Prostate gland (tissue), 2 donors: ENCODE results near the gene SCAI. TPM values are rescaled to one million over a fixed set of nuclear protein-coding genes. Genes with fewer than 3 reads are reported as not detected.

Experiments used
- DNase-seq: peaks from one replicate; pipeline ENCODE4 v3.0.0-alpha.2; 2019; ENCODE audit warnings: low spot score
- H3K27ac ChIP-seq, 2 donors: fragments of 200-600 bp; sonication (generic); 2 replicates each; pipeline ENCODE4 v1.5.1; 2017 to 2019
- H3K27me3 ChIP-seq: fragments of 200-600 bp; sonication (generic); replicated peaks from 2 replicates; pipeline ENCODE4 v1.5.1; 2019; ENCODE audit not compliant: insufficient read depth
- H3K36me3 ChIP-seq, 2 donors: fragments of 200-600 bp; sonication (generic); 1 replicate in 1 of 2; 2 replicates in 1 of 2; pipeline versions ENCODE4 v1.5.1 to v1.8.1; 2017 to 2019
- H3K4me1 ChIP-seq: fragments of 200-600 bp; sonication (generic); replicated peaks from 2 replicates; pipeline ENCODE4 v1.5.1; 2019
- H3K4me3 ChIP-seq, 2 donors: fragments of 200-600 bp; sonication (generic); 2 replicates each; pipeline ENCODE4 v1.5.1; 2017 to 2019
- H3K9me3 ChIP-seq: fragments of 200-600 bp; sonication (generic); 2 replicates; pipeline ENCODE4 v1.5.1; 2017
- CTCF ChIP-seq, 4 experiments: fragments of 200-600 bp in 2 of 4; fragments of 450-650 bp in 2 of 4; sonication (generic) in 2 of 4; IDR thresholded peaks; 1 replicate in 3 of 4; 2 replicates in 1 of 4; pipeline ENCODE4 v1.5.1; 2016 to 2019; ENCODE audit warnings: antibody characterized with exemption in 4 of 4, mild to moderate bottlenecking in 2 of 4, moderate library complexity in 2 of 4
- POLR2A ChIP-seq: fragments of 450-650 bp; IDR thresholded peaks from one replicate; pipeline ENCODE4 v1.6.1; 2016; ENCODE audit warnings: antibody characterized with exemption, mild to moderate bottlenecking
- POLR2AphosphoS5 ChIP-seq: sonication (generic); formaldehyde crosslinking; IDR thresholded peaks from one replicate; pipeline ENCODE4 v1.6.1; 2017; ENCODE audit warnings: antibody characterized with exemption
- WGBS: methylation state at CpG from one replicate; pipeline ENCODE4 v1.1.5; 2018; 5-methylcytosine and 5-hydroxymethylcytosine counted together
- intact Hi-C: fragments of 100-400 bp; cut with DNase I; formaldehyde crosslinking; loops from one replicate; pipeline ENCODE4 v1.14.2; 2022
- total RNA-seq, 2 donors: library from RNA; depleted of rRNA; stranded (reverse); fragments of >200 nt; gene quantifications; one replicate each; pipeline ENCODE4 v1.1.0, GENCODE V29; 2016

SCAI gene
- total RNA-seq, 2 donors from 2014 or later = 3.4 to 8.6 TPM

- DNase-seq = no peak
- Histone ChIP-seq H3K4me1 (no peaks in the 10 kb centered on the region), H3K27me3 (no peaks in the 10 kb centered on the region), H3K9me3 (no peaks in the 10 kb centered on the region), H3K36me3 (no peaks in the 10 kb centered on the region), H3K27ac (no peak overlapping the region), H3K4me3 (no peak overlapping the region)
- TF ChIP-seq CTCF (IDR thresholded peaks at IDR 0.05) = no peak
- TF ChIP-seq POLR2AphosphoS5 = no peak
- TF ChIP-seq POLR2A = no peak
- 81% methylated on average over 3 of the region's 3 CpGs for WGBS
- intact Hi-C loops = no loop called here
Measured at GRCh38 chr9:125161284-125161918, 18.1 kb upstream of the SCAI start.

- H3K4me1 ChIP-seq = no peaks in the 10 kb centered on the region
- H3K27ac ChIP-seq = no peak overlapping the region
- H3K9me3 ChIP-seq = no peaks in the 10 kb centered on the region
- H3K4me3 ChIP-seq = no peak overlapping the region
- intact Hi-C loops = no loop called here
- no peaks in the 10 kb centered on the region for H3K36me3 ChIP-seq
- no peak for DNase-seq
- no peaks in the 10 kb centered on the region for H3K27me3 ChIP-seq
- TF ChIP-seq POLR2A = no peak
- no peak for TF ChIP-seq CTCF (IDR thresholded peaks at IDR 0.05)
- TF ChIP-seq POLR2AphosphoS5 = no peak
Measured at GRCh38 chr9:125160750-125161149, 17.4 kb upstream of the SCAI start.

- no peak for DNase-seq
- Histone ChIP-seq H3K4me3 (no peak overlapping the region), H3K4me1 (no peaks in the 10 kb centered on the region), H3K9me3 (no peaks in the 10 kb centered on the region), H3K27ac (no peak overlapping the region), H3K27me3 (no peaks in the 10 kb centered on the region), H3K36me3 (no peaks in the 10 kb centered on the region)
- WGBS = 100% methylated on average over 2 of the region's 2 CpGs
- intact Hi-C loops = no loop called here
- TF ChIP-seq POLR2A = no peak
- TF ChIP-seq CTCF (IDR thresholded peaks at IDR 0.05) = no peak
- TF ChIP-seq POLR2AphosphoS5 = no peak
Measured at GRCh38 chr9:125156551-125156950, 13.2 kb upstream of the SCAI start.

- TF ChIP-seq CTCF (IDR thresholded peaks at IDR 0.05) (no peak), POLR2AphosphoS5 (no peak), POLR2A (no peak)
- no peak overlapping the region for H3K4me3 ChIP-seq
- intact Hi-C loops = no loop called here
- H3K9me3 ChIP-seq = no peaks in the 10 kb centered on the region
- H3K27ac ChIP-seq = no peak overlapping the region
- H3K36me3 ChIP-seq = peaks cover 0 to 11% of the 10 kb centered on the region in 2 donors
- 87% methylated on average over 4 of the region's 4 CpGs for WGBS
- DNase-seq = no peak
- no peaks in the 10 kb centered on the region for H3K4me1 ChIP-seq
- no peaks in the 10 kb centered on the region for H3K27me3 ChIP-seq
Measured at GRCh38 chr9:125153712-125154367, 10.5 kb upstream of the SCAI start.

- Histone ChIP-seq H3K4me3 (no peak overlapping the region), H3K4me1 (no peaks in the 10 kb centered on the region), H3K27me3 (no peaks in the 10 kb centered on the region), H3K36me3 (peaks cover 0 to 11% of the 10 kb centered on the region in 2 donors), H3K27ac (no peak overlapping the region), H3K9me3 (no peaks in the 10 kb centered on the region)
- WGBS = 83% methylated on average over 2 of the region's 2 CpGs
- TF ChIP-seq POLR2A = no peak
- no peak for TF ChIP-seq CTCF (IDR thresholded peaks at IDR 0.05)
- intact Hi-C loops = no loop called here
- no peak for DNase-seq
Measured at GRCh38 chr9:125151730-125152129, 8.4 kb upstream of the SCAI start.
